Activated T-helper 1 cell treated with anti-CD3 and anti-CD28 coated beads, Interleukin-12 subunit alpha, Interleukin-12 subunit beta, Interleukin-2, Interleukin-4 antibody, amounts not matched to agents 30 ng/mL and 10 ng/mL and 1 ng/mL, durations not matched to agents 14 hours and 24 hours and 36 hours (primary cell): Measurements from ENCODE around the gene TAF15. TPM values are rescaled to one million over a fixed set of nuclear protein-coding genes. Genes with fewer than 3 reads are reported as not detected.
A peak's percentile ranks its signal among the peaks of the same experiment; 100 is the strongest.

ENCODE experiments used
- DNase-seq: peaks from one replicate; pipeline ENCODE4 v3.0.0; 2021; ENCODE audit warnings: low spot score
- H3K27ac Mint-ChIP-seq: one replicate; pipeline ENCODE4 v1.8.0; 2021; ENCODE audit warnings: mild to moderate bottlenecking, mixed read lengths
- H3K27me3 Mint-ChIP-seq: one replicate; pipeline ENCODE4 v1.8.0; 2022; ENCODE audit warnings: mild to moderate bottlenecking, moderate library complexity, mixed read lengths; ENCODE audit not compliant: insufficient read depth
- H3K36me3 Mint-ChIP-seq: one replicate; pipeline ENCODE4 v1.8.0; 2021; ENCODE audit warnings: low read depth, mixed read lengths
- H3K4me1 Mint-ChIP-seq: one replicate; pipeline ENCODE4 v1.8.0; 2021; ENCODE audit warnings: low read depth, mixed read lengths
- H3K4me3 Mint-ChIP-seq: one replicate; pipeline ENCODE4 v1.8.0; 2021; ENCODE audit warnings: mild to moderate bottlenecking, moderate library complexity, mixed read lengths
- H3K9me3 Mint-ChIP-seq: one replicate; pipeline ENCODE4 v1.8.0; 2021; ENCODE audit warnings: mixed read lengths
- intact Hi-C: fragments of 100-400 bp; cut with micrococcal nuclease; formaldehyde crosslinking; loops from one replicate; pipeline ENCODE4 v1.15.1; 2024
- total RNA-seq: library from RNA; stranded (reverse); gene quantifications from 2 replicates; pipeline ENCODE4 v1.2.3, GENCODE V29; 2022

TAF15 gene
- total RNA-seq, 1 donor from 2014 or later, result 311 TPM

DNA sequence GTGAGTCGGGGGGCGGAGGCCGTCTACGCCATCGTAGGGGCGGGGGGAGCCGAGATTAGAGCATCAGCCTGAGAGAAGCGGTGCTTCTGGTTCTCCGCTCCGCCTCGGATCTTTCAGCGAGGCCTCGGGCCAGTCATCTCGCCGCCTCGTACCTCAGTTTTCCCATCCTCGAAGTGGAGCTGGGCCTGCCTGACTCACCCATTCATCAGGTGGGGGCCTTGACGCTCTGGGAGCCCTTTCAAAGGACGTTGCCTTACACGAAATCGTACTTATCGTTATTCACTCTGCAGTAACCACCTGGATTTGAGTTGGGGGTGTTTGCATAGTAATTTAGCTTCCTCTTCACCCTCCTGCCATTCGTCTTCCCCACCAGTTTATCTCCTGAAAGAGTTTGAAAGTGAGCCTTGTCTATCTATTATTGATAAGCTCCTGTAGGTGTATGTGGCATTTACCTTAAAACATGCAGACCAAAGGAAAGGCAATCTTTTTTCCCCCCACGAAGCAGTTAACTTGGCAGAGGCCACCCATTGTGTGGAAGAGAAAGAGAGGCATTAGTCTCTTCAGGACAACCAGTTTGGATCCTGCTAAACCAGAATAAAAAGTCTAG is 674 bp downstream of the TAF15 start:
- Mint-ChIP-seq H3K27ac (peak overlapping the region; percentile 99), H3K9me3 (no peaks in the 10 kb centered on the region), H3K4me3 (peak overlapping the region; percentile 98), H3K36me3 (peaks cover 10% of the 10 kb centered on the region), H3K4me1 (peaks cover 66% of the 10 kb centered on the region), H3K27me3 (no peaks in the 10 kb centered on the region)
- intact Hi-C loops, result loop anchor here (1.0 to 10.0 kb wide), 5 partner anchors 46 to 825 kb away; partner anchors contain the start of genes AP2B1, LIG3, SLFN5 and ZNHIT3
- DNase-seq, result no peak

DNA sequence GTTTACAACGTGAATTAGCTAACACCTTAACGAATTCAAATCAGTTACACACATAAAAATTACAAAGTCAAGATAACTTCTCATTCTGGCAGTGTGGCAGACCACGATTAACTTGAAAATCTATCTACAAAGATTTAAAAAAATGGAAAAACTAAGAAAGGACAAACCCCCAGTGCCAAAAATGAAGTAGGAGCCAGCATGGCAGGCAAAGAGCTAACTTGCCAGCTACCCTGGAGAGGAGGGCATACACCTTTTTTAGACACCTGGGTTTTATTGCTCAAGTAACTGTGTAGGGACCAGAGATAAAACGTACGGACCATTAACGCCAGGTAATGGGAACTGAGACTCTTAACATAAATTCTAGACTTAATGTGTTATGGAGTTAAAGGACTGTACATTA is 2.5 kb downstream of the TAF15 start:
- Mint-ChIP-seq H3K27ac (no peak overlapping the region), H3K27me3 (no peaks in the 10 kb centered on the region), H3K36me3 (peaks cover 19% of the 10 kb centered on the region), H3K9me3 (no peaks in the 10 kb centered on the region), H3K4me1 (peaks cover 75% of the 10 kb centered on the region), H3K4me3 (peak overlapping the region; percentile 7)
- intact Hi-C loops, result no loop called here
- no peak for DNase-seq

GRCh38 chr17:35812456-35812855 is 3.2 kb downstream of the TAF15 start:
- no peaks in the 10 kb centered on the region for H3K27me3 Mint-ChIP-seq
- no peak overlapping the region for H3K4me3 Mint-ChIP-seq
- H3K4me1 Mint-ChIP-seq, result peaks cover 71% of the 10 kb centered on the region
- no peaks in the 10 kb centered on the region for H3K9me3 Mint-ChIP-seq
- peaks cover 21% of the 10 kb centered on the region for H3K36me3 Mint-ChIP-seq
- H3K27ac Mint-ChIP-seq, result no peak overlapping the region
- intact Hi-C loops, result no loop called here
- no peak for DNase-seq

GRCh38 chr17:35816723-35817122 is 7.4 kb downstream of the TAF15 start:
- Mint-ChIP-seq H3K4me3 (no peak overlapping the region), H3K9me3 (no peaks in the 10 kb centered on the region), H3K4me1 (peaks cover 56% of the 10 kb centered on the region), H3K27ac (no peak overlapping the region), H3K36me3 (peaks cover 39% of the 10 kb centered on the region), H3K27me3 (no peaks in the 10 kb centered on the region)
- DNase-seq, result no peak
- intact Hi-C loops, result no loop called here

DNA sequence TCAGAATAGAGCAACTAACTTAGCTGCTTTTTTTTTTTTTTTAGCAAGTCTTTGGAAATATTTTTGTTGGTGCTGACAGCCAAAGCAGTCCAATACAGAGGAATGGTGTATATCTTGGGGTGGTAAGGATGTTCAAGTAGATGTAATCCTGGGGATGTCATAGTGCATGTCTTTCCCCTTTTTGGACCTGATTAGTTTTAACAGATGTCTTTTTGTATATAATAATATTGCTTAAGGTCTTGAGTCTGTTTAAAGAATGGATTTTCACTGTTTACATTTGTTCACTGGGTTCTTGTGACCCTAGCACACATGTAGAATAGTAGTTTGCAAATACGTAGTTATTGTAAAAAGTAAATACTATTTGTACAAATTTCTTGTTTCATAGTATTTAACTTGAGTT is 7.9 kb downstream of the TAF15 start:
- no peak overlapping the region for H3K27ac Mint-ChIP-seq
- no peaks in the 10 kb centered on the region for H3K27me3 Mint-ChIP-seq
- peaks cover 38% of the 10 kb centered on the region for H3K36me3 Mint-ChIP-seq
- no peak overlapping the region for H3K4me3 Mint-ChIP-seq
- intact Hi-C loops, result no loop called here
- peaks cover 52% of the 10 kb centered on the region for H3K4me1 Mint-ChIP-seq
- no peaks in the 10 kb centered on the region for H3K9me3 Mint-ChIP-seq
- no peak for DNase-seq

DNA sequence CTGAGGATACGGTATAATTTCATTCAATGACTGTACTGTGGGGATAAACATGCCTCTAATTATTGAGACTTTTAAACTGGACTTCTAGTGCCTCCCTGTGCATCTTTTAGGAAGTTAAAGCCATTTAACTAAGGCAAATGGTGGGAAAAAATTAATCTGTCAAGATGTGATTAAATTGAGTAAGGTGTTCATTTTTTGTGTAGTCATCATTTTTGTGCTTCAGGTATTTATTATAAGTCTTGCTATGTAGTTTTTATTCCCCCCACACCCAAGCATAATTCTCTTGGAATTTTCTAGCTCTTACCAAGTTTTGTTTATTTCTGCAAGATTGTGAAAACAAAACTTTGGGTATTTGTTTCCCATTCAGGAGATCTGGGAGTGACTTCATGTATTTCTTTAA is 10.2 kb downstream of the TAF15 start:
- Mint-ChIP-seq H3K36me3 (peaks cover 49% of the 10 kb centered on the region), H3K4me1 (peaks cover 39% of the 10 kb centered on the region), H3K27ac (no peak overlapping the region), H3K4me3 (no peak overlapping the region), H3K9me3 (no peaks in the 10 kb centered on the region), H3K27me3 (no peaks in the 10 kb centered on the region)
- DNase-seq, result no peak
- intact Hi-C loops, result no loop called here

GRCh38 chr17:35821308-35821707 is 12.0 kb downstream of the TAF15 start:
- Mint-ChIP-seq H3K4me3 (no peak overlapping the region), H3K4me1 (peaks cover 24% of the 10 kb centered on the region), H3K27ac (no peak overlapping the region), H3K36me3 (peaks cover 53% of the 10 kb centered on the region), H3K9me3 (no peaks in the 10 kb centered on the region), H3K27me3 (no peaks in the 10 kb centered on the region)
- no peak for DNase-seq
- intact Hi-C loops, result no loop called here

DNA sequence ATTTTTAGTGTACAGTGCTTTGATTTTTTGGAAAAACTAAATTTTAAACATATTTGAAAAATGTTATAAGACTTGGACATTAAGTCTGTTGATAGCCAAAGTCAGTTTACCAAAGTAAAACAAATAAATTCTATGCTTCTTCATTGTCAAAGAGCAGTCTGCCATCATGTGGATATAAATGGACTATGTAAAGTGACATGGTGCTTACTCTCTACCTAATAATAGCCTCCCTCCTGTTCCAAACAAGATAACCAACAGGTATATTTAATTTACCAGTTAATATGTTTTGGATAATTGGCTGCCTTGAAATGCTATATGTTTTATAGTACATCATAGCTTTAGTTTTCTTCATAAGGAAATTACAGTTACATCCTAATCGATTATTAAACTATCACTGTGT is 15.9 kb downstream of the TAF15 start:
- Mint-ChIP-seq H3K4me3 (no peak overlapping the region), H3K27me3 (no peaks in the 10 kb centered on the region), H3K4me1 (peaks cover 5% of the 10 kb centered on the region), H3K27ac (no peak overlapping the region), H3K36me3 (peaks cover 58% of the 10 kb centered on the region), H3K9me3 (no peaks in the 10 kb centered on the region)
- DNase-seq, result no peak
- intact Hi-C loops, result no loop called here

DNA sequence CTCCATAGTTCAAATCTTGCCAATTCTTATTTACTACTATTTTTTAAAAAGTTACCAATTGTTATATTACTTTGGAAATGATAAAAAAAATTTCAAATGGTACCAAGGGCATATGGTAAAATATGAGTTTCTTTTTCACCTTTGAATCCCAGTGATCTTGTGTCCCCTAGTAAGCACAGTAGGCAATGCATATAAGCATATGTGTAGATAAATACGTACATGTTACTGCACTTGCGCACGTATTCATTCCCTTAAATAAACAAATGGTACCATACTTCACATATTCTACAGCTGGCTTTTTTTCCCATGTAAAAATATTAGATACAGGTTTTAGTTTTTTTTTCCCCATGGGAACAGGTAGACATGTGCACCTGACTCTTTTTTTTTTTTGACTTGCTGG is 31.8 kb downstream of the TAF15 start:
- Mint-ChIP-seq H3K36me3 (peaks cover 50% of the 10 kb centered on the region), H3K9me3 (no peaks in the 10 kb centered on the region), H3K4me3 (no peak overlapping the region), H3K4me1 (peaks cover 4% of the 10 kb centered on the region), H3K27me3 (no peaks in the 10 kb centered on the region), H3K27ac (no peak overlapping the region)
- no peak for DNase-seq
- intact Hi-C loops, result no loop called here

DNA sequence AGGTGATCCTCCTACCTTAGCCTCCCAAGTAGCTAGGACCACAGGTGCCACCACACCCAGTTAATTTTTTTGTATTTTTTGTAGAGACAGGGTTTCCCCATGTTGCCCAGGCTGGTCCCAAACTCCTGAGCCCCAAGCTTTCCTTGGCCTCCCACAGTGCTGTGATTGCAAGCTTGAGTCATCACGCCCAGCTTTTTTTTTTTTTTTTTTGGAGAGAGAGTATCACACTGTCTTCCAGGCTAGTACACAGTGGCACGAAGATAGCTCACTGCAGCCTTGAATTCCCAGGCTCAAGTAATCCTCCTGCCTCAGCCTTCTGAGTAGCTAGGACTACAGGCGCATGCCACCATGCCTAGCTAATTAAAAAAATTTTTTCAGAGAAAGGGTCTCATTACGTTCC is 32.2 kb downstream of the TAF15 start:
- peaks cover 50% of the 10 kb centered on the region for H3K36me3 Mint-ChIP-seq
- H3K4me1 Mint-ChIP-seq, result no peaks in the 10 kb centered on the region
- H3K9me3 Mint-ChIP-seq, result no peaks in the 10 kb centered on the region
- H3K4me3 Mint-ChIP-seq, result no peak overlapping the region
- DNase-seq, result no peak
- intact Hi-C loops, result no loop called here
- H3K27ac Mint-ChIP-seq, result no peak overlapping the region
- H3K27me3 Mint-ChIP-seq, result no peaks in the 10 kb centered on the region

DNA sequence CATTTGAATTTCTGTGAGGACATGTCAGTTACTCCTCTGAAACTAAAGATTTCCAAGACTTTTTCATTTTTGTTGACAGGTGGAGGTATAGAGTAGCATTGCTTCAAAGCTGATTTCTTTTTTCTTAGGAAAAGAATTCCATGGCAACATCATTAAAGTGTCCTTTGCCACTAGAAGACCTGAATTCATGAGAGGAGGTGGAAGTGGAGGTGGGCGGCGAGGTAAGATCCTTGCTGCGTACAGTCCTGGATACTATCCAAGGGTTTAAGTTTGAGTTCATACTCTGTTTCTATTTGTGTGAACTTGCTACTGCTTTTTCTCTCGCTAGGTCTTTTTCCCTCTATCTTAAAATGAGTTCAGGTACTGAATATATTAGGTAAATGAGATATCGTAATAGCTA is 33.0 kb downstream of the TAF15 start:
- no peak for DNase-seq
- Mint-ChIP-seq H3K9me3 (no peaks in the 10 kb centered on the region), H3K27ac (peak overlapping the region; percentile 31), H3K27me3 (no peaks in the 10 kb centered on the region), H3K36me3 (peaks cover 46% of the 10 kb centered on the region), H3K4me1 (no peaks in the 10 kb centered on the region), H3K4me3 (no peak overlapping the region)
- intact Hi-C loops, result no loop called here

- Mint-ChIP-seq H3K27me3 (no peaks in the 10 kb centered on the region), H3K9me3 (no peaks in the 10 kb centered on the region), H3K4me1 (no peaks in the 10 kb centered on the region), H3K27ac (no peak overlapping the region), H3K4me3 (no peak overlapping the region), H3K36me3 (peaks cover 48% of the 10 kb centered on the region)
- intact Hi-C loops, result no loop called here
- no peak for DNase-seq
Measured at GRCh38 chr17:35843698-35844097, 34.4 kb downstream of the TAF15 start.

GRCh38 chr17:35844547-35844946 is 35.3 kb downstream of the TAF15 start:
- H3K4me1 Mint-ChIP-seq, result peaks cover 3% of the 10 kb centered on the region
- no peaks in the 10 kb centered on the region for H3K27me3 Mint-ChIP-seq
- H3K27ac Mint-ChIP-seq, result peak overlapping the region; percentile 21
- no peak for DNase-seq
- H3K4me3 Mint-ChIP-seq, result no peak overlapping the region
- H3K9me3 Mint-ChIP-seq, result no peaks in the 10 kb centered on the region
- peaks cover 49% of the 10 kb centered on the region for H3K36me3 Mint-ChIP-seq
- intact Hi-C loops, result no loop called here
